Gastrocnemius medialis (tissue), 4 donors: ENCODE measurements around the gene POU2AF1. TPM values are rescaled to one million over a fixed set of nuclear protein-coding genes. Genes with fewer than 3 reads are reported as not detected.
A peak's percentile ranks its signal among the peaks of the same experiment; 100 is the strongest.

Source experiments
- ATAC-seq, 2 donors: fragments of 150-250 bp; one replicate each; pipeline ENCODE4 v1.9.1; 2016
- DNase-seq, 2 donors: peaks; one replicate each; pipeline ENCODE4 v3.0.0-alpha.2; 2019
- H3K27ac ChIP-seq, 4 donors: fragments of 200-600 bp; sonication (generic); 1 replicate in 1 of 4; 2 replicates in 3 of 4; pipeline ENCODE4 v1.5.1; 2016 to 2018; ENCODE audit warnings: mild to moderate bottlenecking in 2 of 4, moderate library complexity in 1 of 4
- H3K27me3 ChIP-seq, 3 donors: fragments of 200-600 bp; sonication (generic) in 2 of 3; 1 replicate in 1 of 3; 2 replicates in 2 of 3; pipeline versions ENCODE4 v1.5.1 to v1.6.0; 2016 to 2019; ENCODE audit warnings: mild to moderate bottlenecking in 1 of 3, moderate library complexity in 1 of 3
- H3K36me3 ChIP-seq, 2 donors: fragments of 200-600 bp; sonication (generic) in 1 of 2; one replicate each; pipeline ENCODE4 v1.5.1; 2017 to 2018
- H3K4me1 ChIP-seq, 2 donors: fragments of 200-600 bp; sonication (generic) in 1 of 2; one replicate each; pipeline ENCODE4 v1.5.1; 2016 to 2017; ENCODE audit warnings: mild to moderate bottlenecking in 2 of 2
- H3K4me3 ChIP-seq, 4 donors: fragments of 200-600 bp; sonication (generic) in 3 of 4; 1 replicate in 1 of 4; 2 replicates in 3 of 4; pipeline ENCODE4 v1.5.1; 2016 to 2019; ENCODE audit warnings: mild to moderate bottlenecking in 2 of 4
- H3K9me3 ChIP-seq, 3 donors: fragments of 200-600 bp; sonication (generic) in 2 of 3; 1 replicate in 1 of 3; 2 replicates in 2 of 3; pipeline ENCODE4 v1.5.1; 2016 to 2019
- CTCF ChIP-seq, 5 experiments: fragments of 450-650 bp in 3 of 5; fragments of 200-600 bp in 2 of 5; sonication (generic) in 2 of 5; IDR thresholded peaks in 4 of 5; conservative IDR thresholded peaks in 1 of 5; 1 replicate in 4 of 5; 2 replicates in 1 of 5; pipeline ENCODE4 v1.5.1; 2016 to 2019; ENCODE audit warnings: antibody characterized with exemption in 5 of 5, mild to moderate bottlenecking in 3 of 5, moderate library complexity in 3 of 5
- POLR2A ChIP-seq, 2 donors: fragments of 450-650 bp; IDR thresholded peaks; one replicate each; pipeline ENCODE4 v1.6.1; 2017; ENCODE audit warnings: antibody characterized with exemption in 2 of 2, mild to moderate bottlenecking in 2 of 2, moderate library complexity in 2 of 2
- in situ Hi-C, 4 donors: fragments of 200-750 bp; cut with MboI; loops; one replicate each; pipeline versions ENCODE4 v1.15.0 to v1.8.0; 2017; ENCODE audit warnings: low sequenced_read_pairs in 4 of 4
- intact Hi-C: fragments of 100-400 bp; cut with DNase I; formaldehyde crosslinking; loops from one replicate; pipeline ENCODE4 v1.15.1; 2023; ENCODE audit warnings: low total_unique reads
- total RNA-seq, 4 donors: library from RNA; depleted of rRNA; stranded (reverse); fragments of >200 nt; gene quantifications; one replicate each; pipeline versions ENCODE4 v1.1.0 to v1.2.3, GENCODE V29; 2016

POU2AF1 gene
- total RNA-seq, 4 donors from 2014 or later, result 0.29 to 0.78 TPM; not detected in 2

- Histone ChIP-seq H3K27ac (peak overlapping the region in 1 of 4 donors; percentile 54), H3K36me3 (no peaks in the 10 kb centered on the region), H3K27me3 (no peaks in the 10 kb centered on the region), H3K9me3 (no peaks in the 10 kb centered on the region), H3K4me1 (peaks cover 16 to 23% of the 10 kb centered on the region in 2 donors), H3K4me3 (no peak overlapping the region)
- in situ Hi-C loops, result no loop called here
- DNase-seq, result no peak
- TF ChIP-seq CTCF (IDR thresholded peaks at IDR 0.05 in 4 of 5, conservative IDR thresholded peaks at IDR 0.05 in 1 of 5), result no peak
- TF ChIP-seq POLR2A (IDR thresholded peaks at IDR 0.05), result no peak
- intact Hi-C loops, result no loop called here
- no peak for ATAC-seq
Observed at GRCh38 chr11:111416231-111416960, 37.3 kb upstream of the POU2AF1 start.

DNA sequence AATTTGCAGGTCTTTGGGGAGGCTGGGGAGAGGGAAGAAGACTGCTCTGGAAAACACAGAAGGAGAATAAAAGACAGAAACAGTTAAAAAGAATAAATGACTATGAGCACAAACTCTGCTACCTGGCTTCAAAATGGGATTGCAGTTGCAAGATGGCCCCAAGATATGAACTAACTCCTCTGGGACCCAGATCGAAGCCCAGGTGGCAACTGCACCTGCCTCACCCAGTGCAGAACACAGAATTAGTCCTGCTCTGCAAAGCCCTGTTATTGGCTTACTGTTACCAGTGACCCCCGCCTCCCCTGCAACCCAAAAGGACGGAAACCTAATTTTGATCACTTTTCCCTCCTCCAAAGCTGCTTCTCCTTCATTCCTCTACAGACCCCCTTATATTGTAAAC is 35.9 kb upstream of the POU2AF1 start:
- Histone ChIP-seq H3K9me3 (no peaks in the 10 kb centered on the region), H3K27me3 (no peaks in the 10 kb centered on the region), H3K36me3 (no peaks in the 10 kb centered on the region), H3K27ac (no peak overlapping the region), H3K4me3 (no peak overlapping the region), H3K4me1 (peaks cover 16 to 23% of the 10 kb centered on the region in 2 donors)
- intact Hi-C loops, result no loop called here
- no peak for ATAC-seq
- no peak for DNase-seq
- TF ChIP-seq POLR2A (IDR thresholded peaks at IDR 0.05), result no peak
- no peak for TF ChIP-seq CTCF (IDR thresholded peaks at IDR 0.05 in 4 of 5, conservative IDR thresholded peaks at IDR 0.05 in 1 of 5)
- in situ Hi-C loops, result no loop called here

GRCh38 chr11:111414267-111414931 is 35.3 kb upstream of the POU2AF1 start:
- H3K9me3 ChIP-seq, result no peaks in the 10 kb centered on the region
- no peak overlapping the region for H3K4me3 ChIP-seq
- H3K36me3 ChIP-seq, result no peaks in the 10 kb centered on the region
- no peak overlapping the region for H3K27ac ChIP-seq
- DNase-seq (no peak), ATAC-seq (no peak)
- no peak for TF ChIP-seq CTCF (IDR thresholded peaks at IDR 0.05 in 4 of 5, conservative IDR thresholded peaks at IDR 0.05 in 1 of 5)
- no peak for TF ChIP-seq POLR2A (IDR thresholded peaks at IDR 0.05)
- no peaks in the 10 kb centered on the region for H3K27me3 ChIP-seq
- in situ Hi-C loops (no loop called here), intact Hi-C loops (no loop called here)
- peaks cover 16 to 20% of the 10 kb centered on the region in 2 donors for H3K4me1 ChIP-seq

DNA sequence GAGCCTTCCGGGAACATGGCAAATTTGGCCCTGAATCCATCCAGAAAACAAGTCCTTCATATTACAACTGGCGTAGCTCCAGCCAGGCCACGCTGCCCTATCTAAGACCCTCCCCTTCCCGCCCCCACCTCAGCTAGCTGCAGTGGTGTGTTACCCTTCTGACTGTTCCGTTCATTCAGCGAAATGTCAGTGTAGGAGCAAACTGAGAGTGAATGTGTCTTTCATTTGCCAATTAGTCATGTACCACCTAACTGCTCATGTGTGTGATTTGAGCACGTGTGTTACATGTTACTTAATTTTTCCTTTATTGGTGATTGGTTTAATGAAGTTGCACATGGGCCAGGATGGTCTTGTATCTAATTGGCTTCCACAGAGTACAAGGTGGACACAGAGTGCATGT is 34.8 kb upstream of the POU2AF1 start:
- ATAC-seq (no peak), DNase-seq (no peak)
- intact Hi-C loops (no loop called here), in situ Hi-C loops (no loop called here)
- no peaks in the 10 kb centered on the region for H3K9me3 ChIP-seq
- no peaks in the 10 kb centered on the region for H3K27me3 ChIP-seq
- no peak overlapping the region for H3K4me3 ChIP-seq
- peaks cover 16 to 19% of the 10 kb centered on the region in 2 donors for H3K4me1 ChIP-seq
- no peaks in the 10 kb centered on the region for H3K36me3 ChIP-seq
- TF ChIP-seq CTCF (IDR thresholded peaks at IDR 0.05 in 4 of 5, conservative IDR thresholded peaks at IDR 0.05 in 1 of 5), result no peak
- TF ChIP-seq POLR2A (IDR thresholded peaks at IDR 0.05), result no peak
- H3K27ac ChIP-seq, result no peak overlapping the region
